Measurements from ENCODE around the gene PSTPIP1.

Gene PSTPIP1

DNA sequence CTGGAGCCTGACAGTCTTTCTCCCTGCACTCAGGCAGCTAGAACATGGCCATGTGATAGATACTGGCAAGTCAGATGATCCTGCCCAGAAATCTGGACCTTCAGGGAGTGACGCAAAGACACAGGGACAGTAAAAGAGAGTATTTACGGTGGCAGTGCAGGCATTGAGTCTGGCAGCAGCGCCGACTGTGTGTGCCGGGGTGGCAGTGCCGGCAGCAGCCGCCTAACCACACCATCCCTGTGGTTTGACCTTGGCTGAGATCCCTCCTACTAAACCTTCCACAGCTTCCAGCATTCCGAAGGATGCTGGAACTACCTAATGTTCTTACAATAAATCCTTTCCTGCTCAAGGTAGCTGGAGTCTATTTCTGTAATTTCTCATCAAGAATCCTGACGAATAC lies 80.6 kb downstream of the PSTPIP1 start:
- Mint-ChIP-seq H3K27me3 (ENCODE audit: low read depth) (peaks cover 13% of the 10 kb centered on the region), H3K27ac (no peak overlapping the region), H3K36me3 (ENCODE audit: low read depth) (no peaks in the 10 kb centered on the region), H3K9me3 (no peaks in the 10 kb centered on the region), H3K4me1 (no peaks in the 10 kb centered on the region), H3K4me3 (no peak overlapping the region)
- TF ChIP-seq, protein P1, sequence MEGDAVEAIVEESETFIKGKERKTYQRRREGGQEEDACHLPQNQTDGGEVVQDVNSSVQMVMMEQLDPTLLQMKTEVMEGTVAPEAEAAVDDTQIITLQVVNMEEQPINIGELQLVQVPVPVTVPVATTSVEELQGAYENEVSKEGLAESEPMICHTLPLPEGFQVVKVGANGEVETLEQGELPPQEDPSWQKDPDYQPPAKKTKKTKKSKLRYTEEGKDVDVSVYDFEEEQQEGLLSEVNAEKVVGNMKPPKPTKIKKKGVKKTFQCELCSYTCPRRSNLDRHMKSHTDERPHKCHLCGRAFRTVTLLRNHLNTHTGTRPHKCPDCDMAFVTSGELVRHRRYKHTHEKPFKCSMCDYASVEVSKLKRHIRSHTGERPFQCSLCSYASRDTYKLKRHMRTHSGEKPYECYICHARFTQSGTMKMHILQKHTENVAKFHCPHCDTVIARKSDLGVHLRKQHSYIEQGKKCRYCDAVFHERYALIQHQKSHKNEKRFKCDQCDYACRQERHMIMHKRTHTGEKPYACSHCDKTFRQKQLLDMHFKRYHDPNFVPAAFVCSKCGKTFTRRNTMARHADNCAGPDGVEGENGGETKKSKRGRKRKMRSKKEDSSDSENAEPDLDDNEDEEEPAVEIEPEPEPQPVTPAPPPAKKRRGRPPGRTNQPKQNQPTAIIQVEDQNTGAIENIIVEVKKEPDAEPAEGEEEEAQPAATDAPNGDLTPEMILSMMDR (IDR thresholded peaks at IDR 0.05; ENCODE audit: unreplicated experiment in 3 of 3) = no peak

DNA sequence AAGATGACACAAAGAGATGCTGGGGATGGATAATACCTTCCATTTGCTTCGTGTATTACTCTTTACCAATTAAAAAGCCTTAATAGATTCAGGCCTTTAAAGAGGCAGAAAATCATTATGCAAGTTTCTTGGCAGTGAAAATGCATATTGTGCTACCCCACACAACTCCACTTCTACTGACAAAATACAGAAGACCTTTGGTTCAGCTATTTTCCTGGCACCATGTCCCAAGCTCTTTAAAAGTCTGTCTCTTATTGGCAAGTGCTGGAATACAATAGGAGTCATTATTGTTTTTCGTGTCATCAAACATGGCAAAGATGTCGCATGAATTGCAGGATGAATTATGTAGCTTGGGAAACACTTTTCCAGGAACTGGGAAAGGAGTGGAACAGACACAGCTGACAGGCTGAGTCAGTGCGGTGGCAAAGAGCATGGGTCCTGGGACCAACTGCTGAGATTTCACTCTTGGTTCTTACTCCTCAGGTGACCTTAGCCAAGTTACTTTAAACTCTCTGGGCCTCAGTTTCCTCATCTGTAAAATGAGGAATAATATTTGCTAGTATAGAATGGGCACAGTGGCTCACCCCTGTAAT lies 81.5 kb downstream of the PSTPIP1 start:
- Mint-ChIP-seq H3K4me3 (no peak overlapping the region), H3K27ac (no peak overlapping the region), H3K36me3 (ENCODE audit: low read depth) (no peaks in the 10 kb centered on the region), H3K4me1 (peaks cover under 1% of the 10 kb centered on the region), H3K27me3 (ENCODE audit: low read depth) (peaks cover 13% of the 10 kb centered on the region), H3K9me3 (no peaks in the 10 kb centered on the region)
- TF ChIP-seq, protein P1 (IDR thresholded peaks at IDR 0.05; ENCODE audit: unreplicated experiment in 3 of 3) = no peak

DNA sequence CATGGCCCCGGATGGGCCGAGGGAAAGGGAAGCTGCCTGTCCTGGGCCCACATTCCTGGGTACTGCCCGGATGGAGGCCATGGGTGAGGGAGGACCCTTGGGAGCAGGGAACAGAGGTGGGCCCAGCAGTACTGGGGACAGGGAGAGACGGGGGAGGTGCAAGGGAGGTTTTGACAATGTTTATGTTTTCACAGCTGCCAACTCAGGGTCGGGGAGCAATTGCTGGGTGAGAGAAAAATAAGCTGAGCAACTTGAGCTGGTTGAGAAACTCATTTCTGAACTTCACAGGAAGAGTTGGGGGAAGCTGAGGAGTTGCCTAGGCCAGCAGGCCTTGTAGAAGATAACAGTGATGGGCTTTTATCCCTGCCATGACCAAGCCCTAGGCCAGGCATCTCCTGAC lies 87.0 kb downstream of the PSTPIP1 start:
- Mint-ChIP-seq H3K4me3 (peak overlapping the region in 2 of 3 experiments; percentile 14 to 18), H3K9me3 (no peaks in the 10 kb centered on the region), H3K27ac (peak overlapping the region in 2 of 3 experiments; percentile 28 to 67), H3K27me3 (ENCODE audit: low read depth) (peaks cover 4% of the 10 kb centered on the region), H3K4me1 (peaks cover 12% of the 10 kb centered on the region), H3K36me3 (ENCODE audit: low read depth) (no peaks in the 10 kb centered on the region)
- TF ChIP-seq, protein P1 (IDR thresholded peaks at IDR 0.05; ENCODE audit: unreplicated experiment in 3 of 3) = no peak

DNA sequence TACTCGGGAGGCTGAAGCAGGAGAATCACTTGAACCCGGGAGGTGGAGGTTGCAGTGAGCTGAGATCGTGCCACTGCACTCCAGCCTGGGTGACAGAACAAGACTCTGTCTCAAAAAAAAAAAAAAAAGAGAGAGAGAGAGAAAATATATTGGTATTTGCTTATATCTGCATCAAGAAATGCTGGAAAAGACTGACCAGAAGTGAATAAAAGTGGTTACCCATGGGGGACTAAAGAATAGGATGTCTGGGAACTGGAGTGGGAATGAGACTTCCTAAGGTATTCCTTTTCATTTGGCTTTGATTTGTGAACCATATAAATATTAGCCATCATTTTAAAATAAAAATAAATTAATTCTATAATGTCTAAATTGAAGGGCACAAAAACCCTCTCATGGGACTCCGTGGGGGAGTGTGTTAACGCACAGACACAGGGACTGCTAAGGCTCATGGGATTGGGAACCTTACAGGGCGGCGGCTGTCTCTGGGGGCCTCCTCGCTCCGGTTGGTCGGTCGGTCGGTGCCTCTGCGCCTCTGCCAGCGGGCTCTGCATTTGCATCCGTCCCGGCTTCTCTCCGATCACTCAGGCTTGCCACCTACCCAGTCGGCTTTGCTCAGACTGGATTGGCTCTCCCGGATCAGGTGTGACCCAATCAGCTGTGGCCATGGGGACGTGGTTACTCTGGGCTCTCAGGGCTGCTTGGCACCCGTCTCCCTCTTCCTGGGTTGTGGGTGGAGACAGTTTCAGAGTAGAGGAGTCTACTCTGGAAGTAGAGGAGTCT lies 88.6 kb downstream of the PSTPIP1 start:
- TF ChIP-seq, protein P1 (IDR thresholded peaks at IDR 0.05; ENCODE audit: unreplicated experiment in 3 of 3) = no peak
- H3K36me3 Mint-ChIP-seq (ENCODE audit: low read depth) = no peaks in the 10 kb centered on the region

DNA sequence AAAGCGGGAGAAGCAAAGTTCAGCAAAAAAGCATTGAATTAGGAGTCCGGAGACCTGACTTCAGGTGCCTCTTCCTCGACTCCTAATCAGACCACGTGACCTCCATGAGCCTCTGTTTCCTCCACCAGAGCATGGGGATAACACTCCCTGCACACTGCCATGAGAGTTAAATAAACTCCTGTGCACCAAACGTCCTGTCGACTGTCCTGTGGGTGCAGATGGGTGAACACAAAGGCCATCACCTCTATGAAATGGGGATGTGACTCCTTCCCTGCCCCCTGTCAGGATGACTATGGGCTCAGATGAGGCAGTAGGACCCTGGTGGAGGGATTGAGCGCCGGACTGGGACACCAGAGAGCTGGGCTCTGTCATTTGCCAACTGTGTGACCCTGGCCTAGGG lies 89.5 kb downstream of the PSTPIP1 start:
- peaks cover 4% of the 10 kb centered on the region for H3K27me3 Mint-ChIP-seq (ENCODE audit: low read depth)
- no peaks in the 10 kb centered on the region for H3K36me3 Mint-ChIP-seq (ENCODE audit: low read depth)
- TF ChIP-seq, protein P1 (IDR thresholded peaks at IDR 0.05; ENCODE audit: unreplicated experiment in 3 of 3) = no peak
- no peaks in the 10 kb centered on the region for H3K9me3 Mint-ChIP-seq
- H3K4me3 Mint-ChIP-seq = no peak overlapping the region
- peaks cover 12% of the 10 kb centered on the region for H3K4me1 Mint-ChIP-seq
- H3K27ac Mint-ChIP-seq = no peak overlapping the region

More for the DNA sequence above, 88.6 kb downstream of the PSTPIP1 start:
- Mint-ChIP-seq H3K27ac (peak overlapping the region; percentile 5 to 40 (median 21)), H3K27me3 (ENCODE audit: low read depth) (peaks cover 4% of the 10 kb centered on the region), H3K4me3 (peak overlapping the region; percentile 72 to 81 (median 76)), H3K4me1 (peaks cover 12% of the 10 kb centered on the region), H3K9me3 (no peaks in the 10 kb centered on the region)
